ENCODE results near the gene LAIR1.
"Not testable (repeated sequence)": the region's sequence is repeated elsewhere in the genome, so short reads cannot be mapped to it uniquely, and the experiment has no call there.

The LAIR1 gene

DNA sequence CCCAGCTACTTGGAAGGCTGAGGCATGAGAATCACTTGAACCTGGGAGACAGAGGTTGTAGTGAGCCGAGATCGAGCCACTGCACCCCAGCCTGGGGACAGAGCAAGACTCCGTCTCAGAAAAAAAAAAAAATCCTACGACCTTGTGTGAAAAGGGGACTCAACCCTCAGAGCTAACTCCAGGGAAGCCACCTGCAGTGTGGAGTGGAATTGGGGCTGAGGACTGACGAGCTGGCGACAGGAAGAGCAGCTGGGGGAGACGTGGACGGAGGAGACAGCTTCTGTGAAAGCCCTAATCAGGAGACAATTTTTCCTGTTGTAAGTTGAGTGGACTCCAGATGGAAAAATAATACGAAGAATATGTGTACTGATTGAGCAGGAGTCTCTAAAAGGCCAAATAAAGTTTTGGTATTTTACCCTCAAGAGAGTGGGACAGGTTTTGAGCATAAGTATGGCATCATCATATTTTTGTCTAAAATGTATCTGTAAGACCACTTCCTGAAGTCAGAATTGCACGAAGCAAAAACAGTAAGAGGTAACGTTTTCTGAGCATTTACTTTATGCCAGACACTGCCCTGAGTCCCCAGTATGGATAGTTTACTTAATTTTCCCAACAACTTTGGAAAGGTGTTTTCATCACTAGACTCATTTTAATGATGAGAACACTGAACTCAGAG is 12.0 kb upstream of the LAIR1 start:
- no peak for DNase-seq (ENCODE audit: low read depth)

DNA sequence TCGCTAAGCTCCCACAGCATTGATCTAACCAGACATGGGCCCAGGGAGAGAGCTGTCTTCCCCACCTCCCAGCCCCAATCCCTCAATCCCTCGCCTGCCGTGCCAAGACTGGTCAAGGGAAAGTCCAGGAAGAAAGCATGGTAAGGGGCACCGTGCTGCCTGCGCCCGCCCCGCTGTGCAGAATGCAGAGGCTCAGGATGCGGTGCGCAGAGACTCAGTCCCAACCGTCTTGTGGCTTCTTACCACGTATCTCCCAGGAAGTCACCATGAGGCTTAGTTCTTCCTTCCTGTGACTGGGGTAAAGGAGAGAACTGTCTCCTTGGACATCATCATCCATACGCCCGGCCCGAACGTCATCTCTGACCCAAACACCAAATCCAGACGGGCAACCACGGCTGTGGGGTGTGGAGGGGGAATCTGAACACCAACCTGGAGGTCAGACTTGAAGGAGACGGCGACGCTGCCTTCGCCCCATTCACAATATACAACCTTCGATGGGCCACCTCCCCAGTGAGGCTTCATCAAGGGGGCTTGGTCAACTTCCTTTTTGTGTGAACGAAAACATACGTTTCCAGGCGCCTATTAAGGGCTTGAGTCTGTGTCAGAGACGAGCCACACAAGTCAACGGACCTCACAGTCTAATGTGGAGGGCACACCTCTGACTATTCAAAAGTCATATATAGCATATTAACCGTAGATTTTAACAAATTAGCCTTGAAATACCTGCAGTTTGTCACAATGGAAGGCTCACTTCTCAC is 10.6 kb upstream of the LAIR1 start:
- DNase-seq (ENCODE audit: low read depth), result not testable (repeated sequence)

DNA sequence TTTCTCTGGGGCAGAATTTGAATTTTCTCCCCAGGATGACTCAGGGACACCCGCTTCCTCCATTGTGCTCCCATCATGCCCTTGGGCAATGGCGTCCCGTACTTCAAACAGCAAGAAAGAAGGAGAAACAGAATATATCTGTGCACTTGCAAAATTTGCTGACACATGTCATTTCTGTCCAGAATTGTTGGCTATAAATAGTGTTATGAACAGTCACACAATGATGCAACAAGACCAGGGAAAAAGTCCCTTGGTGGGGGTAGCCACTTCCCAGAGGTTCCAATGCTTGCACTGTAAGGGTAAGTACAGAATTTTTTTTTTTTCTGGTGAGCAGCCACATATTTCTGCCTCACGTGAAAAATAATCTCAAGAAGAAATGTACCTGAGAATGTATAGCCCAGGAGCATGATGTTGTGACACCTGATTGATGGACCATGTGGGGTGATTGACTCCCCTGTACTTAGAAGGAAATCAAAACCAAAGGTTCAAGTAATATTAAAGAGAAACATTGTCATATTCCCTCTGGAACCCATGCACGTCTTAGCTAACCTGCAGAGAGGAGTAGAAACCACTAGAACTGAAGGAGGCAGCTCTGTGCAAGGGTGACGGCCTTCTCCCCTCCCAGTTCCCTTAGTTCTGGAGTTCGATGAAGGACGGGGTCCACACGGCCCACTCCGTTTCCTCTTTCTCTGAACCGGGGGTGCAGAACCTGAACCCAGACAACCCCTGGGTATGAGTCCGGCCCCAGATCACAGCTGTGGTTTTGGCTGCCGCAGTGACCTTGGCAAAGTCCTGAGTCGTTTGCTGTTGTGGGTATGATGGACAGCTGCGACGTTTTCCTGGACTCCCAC is 9.3 kb upstream of the LAIR1 start:
- DNase-seq (ENCODE audit: low read depth), result no peak

- not testable (repeated sequence) for DNase-seq (ENCODE audit: low read depth)
Observed at GRCh38 chr19:54371453-54371852, 6.7 kb upstream of the LAIR1 start.

DNA sequence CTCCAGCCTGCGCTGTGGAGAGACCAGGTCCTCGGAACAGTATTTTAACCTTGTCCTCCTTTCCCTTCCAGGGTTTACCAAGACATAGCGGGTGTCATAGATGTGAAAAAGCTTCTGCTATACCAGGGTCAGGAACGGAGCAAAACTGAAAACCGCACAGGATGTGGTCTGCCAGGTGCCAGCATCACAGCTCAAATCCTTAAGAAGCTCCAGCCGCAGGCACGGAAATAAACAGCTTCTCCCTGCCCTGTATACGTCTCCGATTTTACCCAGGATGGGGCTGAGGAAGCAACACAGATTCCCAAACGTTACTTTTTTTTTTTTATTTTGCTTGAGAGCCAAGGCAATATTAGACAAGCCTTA is 5.7 kb upstream of the LAIR1 start:
- not testable (repeated sequence) for DNase-seq (ENCODE audit: low read depth)

DNA sequence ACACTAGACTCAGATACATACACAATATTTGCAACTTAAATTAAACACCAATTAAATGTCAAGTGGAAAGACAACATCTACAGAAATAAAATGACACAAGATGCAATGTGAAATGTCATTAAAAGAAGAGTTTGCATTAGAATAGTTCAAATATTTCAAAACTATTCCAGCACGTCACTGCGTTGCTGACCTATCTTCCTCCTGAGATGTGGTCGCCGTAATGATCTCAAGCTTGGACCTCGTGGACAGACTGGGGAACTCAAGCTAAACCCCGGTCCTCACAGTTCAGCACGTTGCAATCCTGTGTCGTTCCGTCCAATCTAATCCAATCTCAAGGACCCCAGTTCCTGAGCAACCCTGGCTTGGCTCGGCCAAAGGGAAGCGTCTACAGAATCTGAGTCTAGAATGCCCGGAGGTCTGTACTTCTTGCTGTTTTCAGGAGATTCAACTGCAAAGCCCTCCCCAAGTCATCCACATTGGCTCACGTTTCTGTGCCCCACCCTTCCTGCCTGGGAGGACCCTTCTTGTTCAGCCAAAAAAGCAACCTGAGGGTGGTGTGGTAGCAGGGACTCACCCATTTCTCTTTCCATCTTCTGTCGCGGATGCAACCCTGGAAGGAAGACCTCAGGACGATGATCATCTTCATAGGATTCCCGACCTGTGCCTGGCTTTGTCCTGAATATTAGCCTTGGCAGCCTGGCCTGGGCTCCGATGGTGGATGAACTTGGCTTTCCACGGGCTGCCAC is 5.1 kb upstream of the LAIR1 start:
- DNase-seq (ENCODE audit: low read depth), result not testable (repeated sequence)

DNA sequence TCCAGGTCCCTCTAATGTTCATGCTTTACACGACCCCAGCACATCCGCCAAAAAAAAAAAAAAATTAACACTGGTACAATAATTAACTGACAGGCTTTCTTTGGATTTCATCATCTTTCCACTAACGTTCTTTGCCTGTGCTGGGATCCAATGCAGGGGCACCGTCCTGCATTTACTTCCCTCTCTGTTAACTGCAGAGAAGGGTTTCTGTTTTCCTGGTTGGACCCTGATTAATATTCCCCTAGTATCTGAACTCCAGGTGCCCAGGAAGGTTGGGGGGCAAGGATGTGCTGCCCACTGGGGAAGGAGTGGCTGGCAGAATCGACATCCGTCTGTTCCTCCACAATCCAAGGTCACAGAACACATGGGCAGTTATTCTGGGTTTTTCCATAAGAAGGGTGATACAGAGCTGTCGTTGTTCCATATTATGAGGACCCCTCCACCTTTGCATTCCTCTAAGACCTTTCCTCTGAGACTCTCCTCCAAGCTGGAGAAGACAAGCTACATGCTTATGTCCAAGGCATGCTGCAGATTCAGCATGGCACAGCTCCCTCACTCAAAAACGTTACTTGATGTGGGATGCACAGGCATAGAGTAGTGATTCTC is 4.5 kb upstream of the LAIR1 start:
- no peak for DNase-seq (ENCODE audit: low read depth)

- no peak for DNase-seq (ENCODE audit: low read depth)
Observed at GRCh38 chr19:54366811-54367210, 2.1 kb upstream of the LAIR1 start.

DNA sequence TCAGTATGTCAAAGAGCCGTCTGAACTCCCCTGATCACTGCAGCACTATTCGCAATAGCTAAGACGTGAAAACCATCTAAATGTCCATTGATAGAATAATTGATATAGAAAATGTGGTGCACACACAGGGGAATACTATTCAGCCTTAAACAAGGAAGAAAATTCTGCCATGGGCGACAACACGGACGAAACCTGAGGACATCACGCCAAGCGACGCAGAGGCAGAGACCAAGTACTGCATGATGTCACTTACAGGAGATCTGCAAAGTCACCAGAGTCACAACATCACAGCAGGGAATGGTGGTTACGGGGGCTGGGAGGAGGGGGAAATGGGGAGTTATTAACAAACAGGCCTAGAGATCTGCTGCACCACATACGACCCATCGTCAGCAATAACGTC is 1.1 kb upstream of the LAIR1 start:
- not testable (repeated sequence) for DNase-seq (ENCODE audit: low read depth)

DNA sequence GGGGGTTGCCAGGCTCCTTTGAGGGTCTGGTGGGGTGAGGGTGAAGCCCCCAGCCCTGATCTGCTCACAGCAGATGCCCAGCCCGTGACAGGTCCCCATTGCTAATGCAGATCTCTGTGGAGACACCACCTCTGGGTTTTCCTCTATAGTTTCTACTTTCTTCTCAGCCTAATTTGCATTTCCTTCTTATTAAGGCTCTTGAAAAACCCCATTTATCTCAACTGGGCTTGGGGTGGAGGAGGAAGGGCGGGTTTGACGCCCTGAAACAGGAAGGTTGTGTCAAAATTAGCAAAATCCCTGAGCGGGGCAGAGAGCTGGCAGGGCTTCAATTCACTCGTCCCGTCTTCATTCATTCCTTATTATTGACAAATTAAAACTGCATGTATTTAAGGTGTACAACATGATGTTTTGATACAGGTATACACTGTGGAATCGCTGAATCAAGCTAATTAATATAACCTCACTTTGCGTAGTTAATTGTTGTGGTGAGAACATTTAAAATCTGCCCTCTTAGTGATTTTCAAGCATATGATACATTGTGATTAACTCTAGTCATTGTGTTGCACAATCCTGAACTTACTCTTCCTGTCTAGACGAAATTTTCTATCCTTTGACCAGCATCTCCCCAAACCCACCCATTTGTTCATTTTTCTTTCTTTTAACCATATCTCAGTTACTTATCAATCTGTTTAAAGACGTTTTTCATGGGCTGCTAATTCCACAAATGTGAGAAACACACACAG is 2.9 kb downstream of the LAIR1 start:
- DNase-seq (ENCODE audit: low read depth), result not testable (repeated sequence)

GRCh38 chr19:54359149-54359820 is 5.4 kb downstream of the LAIR1 start:
- not testable (repeated sequence) for DNase-seq (ENCODE audit: low read depth)

- no peak for DNase-seq (ENCODE audit: low read depth)
Observed at GRCh38 chr19:54357381-54357780, 7.3 kb downstream of the LAIR1 start.

- DNase-seq (ENCODE audit: low read depth), result no peak
Observed at GRCh38 chr19:54356444-54357056, 8.2 kb downstream of the LAIR1 start.

- DNase-seq (ENCODE audit: low read depth), result no peak
Observed at GRCh38 chr19:54355675-54356074, 9.1 kb downstream of the LAIR1 start.

- no peak for DNase-seq (ENCODE audit: low read depth)
Observed at GRCh38 chr19:54354761-54355160, 10.0 kb downstream of the LAIR1 start.

- DNase-seq (ENCODE audit: low read depth), result no peak
Observed at GRCh38 chr19:54352546-54352945, 12.2 kb downstream of the LAIR1 start.

GRCh38 chr19:54352041-54352440 is 12.7 kb downstream of the LAIR1 start:
- no peak for DNase-seq (ENCODE audit: low read depth)

DNA sequence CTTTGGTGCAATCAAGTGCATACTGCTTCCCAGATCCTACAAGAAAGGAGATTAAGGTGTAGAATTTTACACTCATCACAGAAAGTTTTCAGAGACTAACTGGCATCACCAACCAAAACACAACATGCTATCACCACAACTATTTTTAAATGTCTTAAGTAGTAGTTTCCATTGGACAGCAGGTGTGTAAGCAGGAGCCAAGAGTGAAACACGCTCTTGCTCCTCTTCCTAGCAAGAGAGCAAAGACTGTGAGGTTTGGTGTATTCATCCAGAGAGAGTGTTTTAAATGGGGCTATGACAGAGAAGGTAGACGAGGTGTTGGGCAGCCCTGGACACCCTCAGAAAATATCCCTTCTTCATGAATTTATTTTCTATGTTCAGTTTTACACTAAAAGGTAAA is 13.3 kb downstream of the LAIR1 start:
- DNase-seq (ENCODE audit: low read depth), result no peak

GRCh38 chr19:54345938-54346386 is 18.8 kb downstream of the LAIR1 start:
- no peak for DNase-seq (ENCODE audit: low read depth)

DNA sequence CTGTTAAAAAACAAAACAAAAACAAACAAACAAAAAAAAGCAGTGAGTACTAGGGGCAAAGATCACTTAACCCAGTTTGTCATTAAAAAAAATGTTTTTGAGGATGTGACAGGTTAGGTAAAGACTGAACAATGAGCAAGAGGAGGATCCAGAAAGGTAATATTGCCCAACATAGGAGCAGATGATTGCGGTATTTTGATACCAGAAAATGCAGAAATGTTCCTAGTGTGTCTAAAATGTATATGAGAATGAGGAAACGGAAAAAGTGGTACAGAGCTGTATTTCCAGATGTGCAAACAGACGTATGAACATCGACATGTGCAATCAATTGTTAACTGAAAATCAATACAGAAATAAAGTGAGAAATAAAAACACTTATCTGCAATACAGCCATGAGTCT is 20.9 kb downstream of the LAIR1 start:
- DNase-seq (ENCODE audit: low read depth), result no peak
